GM23338 (cell line): ENCODE measurements around the gene MAPK6. TPM values are rescaled to one million over a fixed set of nuclear protein-coding genes. Genes with fewer than 3 reads are reported as not detected.

Source experiments
- ATAC-seq: fragments of 200-7000 bp; cut with Tn5 transposase; 3 replicates; pipeline ENCODE4 v1.9.1; 2020
- DNase-seq: peaks from one replicate; pipeline ENCODE4 v3.0.0-alpha.2; 2015; ENCODE audit warnings: low spot score
- H2AFZ ChIP-seq: fragments of 200-600 bp; sonication (generic); 2 replicates; pipeline ENCODE4 v1.8.0; 2016; ENCODE audit warnings: antibody characterized with exemption, mild to moderate bottlenecking, moderate library complexity
- H3F3A ChIP-seq: fragments of 200-600 bp; sonication (generic); replicated peaks from 2 replicates; pipeline ENCODE4 v1.8.0; 2017; ENCODE audit warnings: antibody characterized with exemption, mixed run types, low read depth
- H3K27ac ChIP-seq: fragments of 200-600 bp; sonication (generic); 2 replicates; pipeline ENCODE4 v1.6.1; 2016; ENCODE audit warnings: low read depth
- H3K27me3 ChIP-seq: fragments of 200-600 bp; sonication (generic); 2 replicates; pipeline ENCODE4 v1.8.0; 2016; ENCODE audit warnings: mild to moderate bottlenecking, mixed run types, moderate library complexity; ENCODE audit not compliant: insufficient read depth
- H3K36me3 ChIP-seq: fragments of 200-600 bp; sonication (generic); 2 replicates; pipeline ENCODE4 v1.8.0; 2016; ENCODE audit warnings: mild to moderate bottlenecking; ENCODE audit not compliant: insufficient read depth
- H3K4me1 ChIP-seq: fragments of 200-600 bp; sonication (generic); 2 replicates; pipeline ENCODE4 v1.8.0; 2016; ENCODE audit warnings: mild to moderate bottlenecking, moderate library complexity; ENCODE audit not compliant: insufficient read depth
- H3K4me2 ChIP-seq: fragments of 200-600 bp; sonication (generic); 2 replicates; pipeline ENCODE4 v1.7.1; 2017; ENCODE audit warnings: mixed run types
- H3K4me3 ChIP-seq: fragments of 200-600 bp; sonication (generic); 2 replicates; pipeline ENCODE4 v1.6.1; 2016; ENCODE audit warnings: mixed run types
- H3K79me2 ChIP-seq: fragments of 200-600 bp; sonication (generic); replicated peaks from 2 replicates; pipeline ENCODE4 v1.8.0; 2017; ENCODE audit warnings: mild to moderate bottlenecking; ENCODE audit not compliant: insufficient read depth
- H3K9me2 ChIP-seq: fragments of 200-600 bp; sonication (generic); 2 replicates; pipeline ENCODE4 v1.8.0; 2017; ENCODE audit not compliant: insufficient read depth
- H4K20me1 ChIP-seq: fragments of 200-600 bp; sonication (generic); replicated peaks from 2 replicates; pipeline ENCODE4 v1.8.0; 2017; ENCODE audit warnings: mild to moderate bottlenecking; ENCODE audit not compliant: insufficient read depth
- H3K27ac Mint-ChIP-seq: 2 replicates; pipeline ENCODE4 v1.8.0; 2020; ENCODE audit warnings: inconsistent platforms, mild to moderate bottlenecking, moderate library complexity, mixed read lengths
- H3K27me3 Mint-ChIP-seq: 3 replicates; pipeline ENCODE4 v1.8.0; 2022; ENCODE audit warnings: low read depth, mild to moderate bottlenecking, moderate library complexity, mixed read lengths, inconsistent platforms; ENCODE audit not compliant: insufficient read depth, poor library complexity
- H3K36me3 Mint-ChIP-seq: 3 replicates; pipeline ENCODE4 v1.8.0; 2021; ENCODE audit warnings: low read depth, mild to moderate bottlenecking, inconsistent platforms, moderate library complexity, mixed read lengths
- H3K4me1 Mint-ChIP-seq: 3 replicates; pipeline ENCODE4 v1.8.0; 2020; ENCODE audit warnings: mild to moderate bottlenecking, inconsistent platforms, mixed read lengths
- H3K4me3 Mint-ChIP-seq: 3 replicates; pipeline ENCODE4 v1.8.0; 2021; ENCODE audit warnings: moderate library complexity, mild to moderate bottlenecking, inconsistent platforms, mixed read lengths
- H3K9me3 Mint-ChIP-seq: 3 replicates; pipeline ENCODE4 v1.8.0; 2020; ENCODE audit warnings: moderate library complexity, mild to moderate bottlenecking, inconsistent platforms, mixed read lengths
- CREB1 ChIP-seq: fragments of 250-450 bp; sonication (Bioruptor Pico); IDR thresholded peaks from 2 replicates; pipeline ENCODE4 v1.5.0; 2020; ENCODE audit warnings: low read depth, mild to moderate bottlenecking, moderate library complexity
- EZH2 ChIP-seq: fragments of 200-600 bp; sonication (generic); IDR thresholded peaks from one replicate; pipeline ENCODE4 v1.8.0; 2017; ENCODE audit warnings: antibody characterized with exemption, mild to moderate bottlenecking, low read depth; ENCODE audit not compliant: unreplicated experiment
- EZH2phosphoT487 ChIP-seq: fragments of 200-600 bp; sonication (generic); IDR thresholded peaks from one replicate; pipeline ENCODE4 v1.8.1; 2018; ENCODE audit warnings: antibody characterized with exemption; ENCODE audit not compliant: unreplicated experiment
- JUNB ChIP-seq: IDR thresholded peaks from one replicate; pipeline ENCODE4 v1.6.1; 2016; ENCODE audit warnings: antibody characterized with exemption; ENCODE audit not compliant: unreplicated experiment
- NANOG ChIP-seq: IDR thresholded peaks from 2 replicates; pipeline ENCODE4 v1.6.1; 2016; ENCODE audit warnings: antibody characterized with exemption, borderline replicate concordance
- POLR2AphosphoS5 ChIP-seq: IDR thresholded peaks from 2 replicates; pipeline ENCODE4 v1.6.1; 2016; ENCODE audit warnings: antibody characterized with exemption, low read depth
- STAT1 ChIP-seq: IDR thresholded peaks from one replicate; pipeline ENCODE4 v1.6.1; 2016; ENCODE audit warnings: antibody characterized with exemption; ENCODE audit not compliant: unreplicated experiment
- ZNF114 ChIP-seq: fragments of 250-450 bp; sonication (Bioruptor Pico); IDR thresholded peaks from 2 replicates; pipeline ENCODE4 v1.5.0; 2020; ENCODE audit warnings: mild to moderate bottlenecking, moderate library complexity
- ZNF331 ChIP-seq: fragments of 250-450 bp; sonication (Bioruptor Pico); IDR thresholded peaks from 2 replicates; pipeline ENCODE4 v1.5.0; 2020; ENCODE audit warnings: low read depth, mild to moderate bottlenecking, moderate library complexity
- long read RNA-seq: library from polyadenylated mRNA; unstranded; transcript quantifications from one replicate; pipeline ENCODE4 v2.0.0, GENCODE V29; 2020; ENCODE audit not compliant: unreplicated experiment
- polyA plus RNA-seq: library from polyadenylated mRNA; unstranded; fragments of >200 nt; fragmentation: Nextera tagmentation; extraction: Ambion mirVana; gene quantifications from 2 replicates; pipeline ENCODE4 v1.2.1, GENCODE V29; 2016
- total RNA-seq: library from RNA; depleted of rRNA; stranded (reverse); fragments of >200 nt; shearing (Covaris generic); gene quantifications from 2 replicates; pipeline ENCODE4 v1.2.3, GENCODE V29; 2014; rRNA removed
- TF ChIP-seq, protein P1 (sequence below), 2 experiments: fragments of 200-600 bp in 1 of 2; sonication (generic) in 1 of 2; conservative IDR thresholded peaks; 2 replicates each; pipeline versions ENCODE4 v1.5.1 to v1.6.1; 2016 to 2017; ENCODE audit warnings: antibody characterized with exemption in 2 of 2, low read depth in 2 of 2, mild to moderate bottlenecking in 2 of 2, moderate library complexity in 1 of 2
- TF ChIP-seq, protein P2 (sequence below): fragments of 250-450 bp; sonication (Bioruptor Pico); IDR thresholded peaks from 2 replicates; pipeline ENCODE4 v1.5.0; 2020; ENCODE audit warnings: mild to moderate bottlenecking, moderate library complexity
- TF ChIP-seq, protein P3 (sequence below): IDR thresholded peaks from 2 replicates; pipeline ENCODE4 v1.6.1; 2016; ENCODE audit warnings: antibody characterized with exemption
- TF ChIP-seq, protein P4 (sequence below): IDR thresholded peaks from one replicate; pipeline ENCODE4 v1.6.1; 2018; ENCODE audit warnings: antibody characterized with exemption; ENCODE audit not compliant: unreplicated experiment

The MAPK6 gene
- total RNA-seq (92.3 and 94.9 TPM in 2 replicates), polyA plus RNA-seq (40.9 and 43.5 TPM in 2 replicates)
- long read RNA-seq, full-length matches to known transcripts, result 14 of 23 reads
- long read RNA-seq, partial matches to known transcripts, result 3 of 23 reads
- long read RNA-seq, other reads (novel, unspliced or antisense), result 6 of 23 reads

DNA sequence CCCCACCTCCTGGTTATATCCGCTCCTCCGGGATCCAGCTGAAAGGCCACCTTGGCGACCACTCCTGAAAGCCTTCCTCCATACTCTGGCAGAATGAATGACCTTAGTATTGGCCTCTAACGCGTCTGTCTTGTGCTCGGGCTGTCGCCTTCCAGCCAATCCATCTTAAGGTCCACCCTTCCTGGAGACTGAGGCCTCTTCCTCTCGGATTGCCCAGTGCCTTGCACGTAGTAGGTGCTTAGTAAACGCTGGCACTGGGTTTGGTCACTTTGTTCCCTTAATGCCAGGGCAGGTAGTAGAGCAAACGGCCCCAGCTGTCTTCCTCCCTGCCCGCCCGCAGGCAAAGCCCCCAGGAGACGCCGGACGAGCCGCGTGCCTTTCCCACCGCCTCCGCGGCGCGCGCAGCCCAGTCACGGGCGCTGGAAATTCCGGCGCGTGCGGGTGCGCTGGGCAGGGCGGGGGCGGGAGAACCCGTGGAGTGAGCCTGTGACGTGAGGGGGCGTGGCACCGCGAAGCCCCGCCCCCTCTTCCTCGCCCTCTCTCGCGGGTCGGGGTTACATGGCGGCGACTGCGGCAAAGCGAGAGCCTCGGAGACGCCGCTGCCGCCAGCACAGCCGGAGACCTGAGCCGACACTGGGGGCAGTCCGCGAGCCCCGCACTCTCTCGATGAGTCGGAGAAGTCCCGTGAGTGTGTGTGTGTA, at the start of gene MAPK6:
Gene MAPK6 (plus strand): TSS at position 527 of the 701 bp plus-strand sequence. CDS start 27,242 bp downstream, outside the sequence.
- DNase-seq (peak; percentile 89), ATAC-seq (peak; percentile 72)
- H3K4me3 ChIP-seq, result peak within 1 kb of the TSS; percentile 77
- H4K20me1 ChIP-seq, result peaks cover 9% of the 10 kb centered on the region
- Mint-ChIP-seq H3K4me3 (peak within 1 kb of the TSS; percentile 92), H3K27me3 (peaks cover 27% of the 10 kb centered on the region), H3K27ac (peak within 1 kb of the TSS; percentile 99), H3K36me3 (peaks cover 3% of the 10 kb centered on the region; the same call in 2 of the 3 replicates), H3K9me3 (peaks cover 6% of the 10 kb centered on the region; the same call in 2 of the 3 replicates), H3K4me1 (peaks cover 38% of the 10 kb centered on the region)
- peaks cover 27% of the 10 kb centered on the region for H3K4me1 ChIP-seq
- H3K9me2 ChIP-seq, result no peaks in the 10 kb centered on the region
- H3K36me3 ChIP-seq, result no peaks in the 10 kb centered on the region
- TF ChIP-seq STAT1 (no peak), EZH2phosphoT487 (no peak), ZNF331 (CRISPR knock-in tag) (no peak), CREB1 (peak; percentile 89), POLR2AphosphoS5 (peak; percentile 87), NANOG (no peak), EZH2 (no peak), ZNF114 (CRISPR knock-in tag) (no peak), JUNB (no peak)
- TF ChIP-seq, protein P1, sequence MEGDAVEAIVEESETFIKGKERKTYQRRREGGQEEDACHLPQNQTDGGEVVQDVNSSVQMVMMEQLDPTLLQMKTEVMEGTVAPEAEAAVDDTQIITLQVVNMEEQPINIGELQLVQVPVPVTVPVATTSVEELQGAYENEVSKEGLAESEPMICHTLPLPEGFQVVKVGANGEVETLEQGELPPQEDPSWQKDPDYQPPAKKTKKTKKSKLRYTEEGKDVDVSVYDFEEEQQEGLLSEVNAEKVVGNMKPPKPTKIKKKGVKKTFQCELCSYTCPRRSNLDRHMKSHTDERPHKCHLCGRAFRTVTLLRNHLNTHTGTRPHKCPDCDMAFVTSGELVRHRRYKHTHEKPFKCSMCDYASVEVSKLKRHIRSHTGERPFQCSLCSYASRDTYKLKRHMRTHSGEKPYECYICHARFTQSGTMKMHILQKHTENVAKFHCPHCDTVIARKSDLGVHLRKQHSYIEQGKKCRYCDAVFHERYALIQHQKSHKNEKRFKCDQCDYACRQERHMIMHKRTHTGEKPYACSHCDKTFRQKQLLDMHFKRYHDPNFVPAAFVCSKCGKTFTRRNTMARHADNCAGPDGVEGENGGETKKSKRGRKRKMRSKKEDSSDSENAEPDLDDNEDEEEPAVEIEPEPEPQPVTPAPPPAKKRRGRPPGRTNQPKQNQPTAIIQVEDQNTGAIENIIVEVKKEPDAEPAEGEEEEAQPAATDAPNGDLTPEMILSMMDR (conservative IDR thresholded peaks at IDR 0.05; ENCODE audit: low read depth in 2 of 2), result no peak
- TF ChIP-seq, protein P2, sequence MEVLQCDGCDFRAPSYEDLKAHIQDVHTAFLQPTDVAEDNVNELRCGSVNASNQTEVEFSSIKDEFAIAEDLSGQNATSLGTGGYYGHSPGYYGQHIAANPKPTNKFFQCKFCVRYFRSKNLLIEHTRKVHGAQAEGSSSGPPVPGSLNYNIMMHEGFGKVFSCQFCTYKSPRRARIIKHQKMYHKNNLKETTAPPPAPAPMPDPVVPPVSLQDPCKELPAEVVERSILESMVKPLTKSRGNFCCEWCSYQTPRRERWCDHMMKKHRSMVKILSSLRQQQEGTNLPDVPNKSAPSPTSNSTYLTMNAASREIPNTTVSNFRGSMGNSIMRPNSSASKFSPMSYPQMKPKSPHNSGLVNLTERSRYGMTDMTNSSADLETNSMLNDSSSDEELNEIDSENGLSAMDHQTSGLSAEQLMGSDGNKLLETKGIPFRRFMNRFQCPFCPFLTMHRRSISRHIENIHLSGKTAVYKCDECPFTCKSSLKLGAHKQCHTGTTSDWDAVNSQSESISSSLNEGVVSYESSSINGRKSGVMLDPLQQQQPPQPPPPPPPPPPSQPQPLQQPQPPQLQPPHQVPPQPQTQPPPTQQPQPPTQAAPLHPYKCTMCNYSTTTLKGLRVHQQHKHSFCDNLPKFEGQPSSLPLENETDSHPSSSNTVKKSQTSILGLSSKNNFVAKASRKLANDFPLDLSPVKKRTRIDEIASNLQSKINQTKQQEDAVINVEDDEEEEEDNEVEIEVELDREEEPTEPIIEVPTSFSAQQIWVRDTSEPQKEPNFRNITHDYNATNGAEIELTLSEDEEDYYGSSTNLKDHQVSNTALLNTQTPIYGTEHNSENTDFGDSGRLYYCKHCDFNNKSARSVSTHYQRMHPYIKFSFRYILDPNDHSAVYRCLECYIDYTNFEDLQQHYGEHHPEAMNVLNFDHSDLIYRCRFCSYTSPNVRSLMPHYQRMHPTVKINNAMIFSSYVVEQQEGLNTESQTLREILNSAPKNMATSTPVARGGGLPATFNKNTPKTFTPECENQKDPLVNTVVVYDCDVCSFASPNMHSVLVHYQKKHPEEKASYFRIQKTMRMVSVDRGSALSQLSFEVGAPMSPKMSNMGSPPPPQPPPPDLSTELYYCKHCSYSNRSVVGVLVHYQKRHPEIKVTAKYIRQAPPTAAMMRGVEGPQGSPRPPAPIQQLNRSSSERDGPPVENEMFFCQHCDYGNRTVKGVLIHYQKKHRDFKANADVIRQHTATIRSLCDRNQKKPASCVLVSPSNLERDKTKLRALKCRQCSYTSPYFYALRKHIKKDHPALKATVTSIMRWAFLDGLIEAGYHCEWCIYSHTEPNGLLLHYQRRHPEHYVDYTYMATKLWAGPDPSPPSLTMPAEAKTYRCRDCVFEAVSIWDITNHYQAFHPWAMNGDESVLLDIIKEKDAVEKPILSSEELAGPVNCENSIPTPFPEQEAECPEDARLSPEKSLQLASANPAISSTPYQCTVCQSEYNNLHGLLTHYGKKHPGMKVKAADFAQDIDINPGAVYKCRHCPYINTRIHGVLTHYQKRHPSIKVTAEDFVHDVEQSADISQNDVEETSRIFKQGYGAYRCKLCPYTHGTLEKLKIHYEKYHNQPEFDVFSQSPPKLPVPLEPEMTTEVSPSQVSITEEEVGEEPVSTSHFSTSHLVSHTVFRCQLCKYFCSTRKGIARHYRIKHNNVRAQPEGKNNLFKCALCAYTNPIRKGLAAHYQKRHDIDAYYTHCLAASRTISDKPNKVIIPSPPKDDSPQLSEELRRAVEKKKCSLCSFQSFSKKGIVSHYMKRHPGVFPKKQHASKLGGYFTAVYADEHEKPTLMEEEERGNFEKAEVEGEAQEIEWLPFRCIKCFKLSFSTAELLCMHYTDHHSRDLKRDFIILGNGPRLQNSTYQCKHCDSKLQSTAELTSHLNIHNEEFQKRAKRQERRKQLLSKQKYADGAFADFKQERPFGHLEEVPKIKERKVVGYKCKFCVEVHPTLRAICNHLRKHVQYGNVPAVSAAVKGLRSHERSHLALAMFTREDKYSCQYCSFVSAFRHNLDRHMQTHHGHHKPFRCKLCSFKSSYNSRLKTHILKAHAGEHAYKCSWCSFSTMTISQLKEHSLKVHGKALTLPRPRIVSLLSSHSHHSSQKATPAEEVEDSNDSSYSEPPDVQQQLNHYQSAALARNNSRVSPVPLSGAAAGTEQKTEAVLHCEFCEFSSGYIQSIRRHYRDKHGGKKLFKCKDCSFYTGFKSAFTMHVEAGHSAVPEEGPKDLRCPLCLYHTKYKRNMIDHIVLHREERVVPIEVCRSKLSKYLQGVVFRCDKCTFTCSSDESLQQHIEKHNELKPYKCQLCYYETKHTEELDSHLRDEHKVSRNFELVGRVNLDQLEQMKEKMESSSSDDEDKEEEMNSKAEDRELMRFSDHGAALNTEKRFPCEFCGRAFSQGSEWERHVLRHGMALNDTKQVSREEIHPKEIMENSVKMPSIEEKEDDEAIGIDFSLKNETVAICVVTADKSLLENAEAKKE, result no peak
- TF ChIP-seq, protein P3, sequence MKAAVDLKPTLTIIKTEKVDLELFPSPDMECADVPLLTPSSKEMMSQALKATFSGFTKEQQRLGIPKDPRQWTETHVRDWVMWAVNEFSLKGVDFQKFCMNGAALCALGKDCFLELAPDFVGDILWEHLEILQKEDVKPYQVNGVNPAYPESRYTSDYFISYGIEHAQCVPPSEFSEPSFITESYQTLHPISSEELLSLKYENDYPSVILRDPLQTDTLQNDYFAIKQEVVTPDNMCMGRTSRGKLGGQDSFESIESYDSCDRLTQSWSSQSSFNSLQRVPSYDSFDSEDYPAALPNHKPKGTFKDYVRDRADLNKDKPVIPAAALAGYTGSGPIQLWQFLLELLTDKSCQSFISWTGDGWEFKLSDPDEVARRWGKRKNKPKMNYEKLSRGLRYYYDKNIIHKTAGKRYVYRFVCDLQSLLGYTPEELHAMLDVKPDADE, result 0 out of 2 replicates have a peak, but pooled peaks have one; percentile 18
- TF ChIP-seq, protein P4, sequence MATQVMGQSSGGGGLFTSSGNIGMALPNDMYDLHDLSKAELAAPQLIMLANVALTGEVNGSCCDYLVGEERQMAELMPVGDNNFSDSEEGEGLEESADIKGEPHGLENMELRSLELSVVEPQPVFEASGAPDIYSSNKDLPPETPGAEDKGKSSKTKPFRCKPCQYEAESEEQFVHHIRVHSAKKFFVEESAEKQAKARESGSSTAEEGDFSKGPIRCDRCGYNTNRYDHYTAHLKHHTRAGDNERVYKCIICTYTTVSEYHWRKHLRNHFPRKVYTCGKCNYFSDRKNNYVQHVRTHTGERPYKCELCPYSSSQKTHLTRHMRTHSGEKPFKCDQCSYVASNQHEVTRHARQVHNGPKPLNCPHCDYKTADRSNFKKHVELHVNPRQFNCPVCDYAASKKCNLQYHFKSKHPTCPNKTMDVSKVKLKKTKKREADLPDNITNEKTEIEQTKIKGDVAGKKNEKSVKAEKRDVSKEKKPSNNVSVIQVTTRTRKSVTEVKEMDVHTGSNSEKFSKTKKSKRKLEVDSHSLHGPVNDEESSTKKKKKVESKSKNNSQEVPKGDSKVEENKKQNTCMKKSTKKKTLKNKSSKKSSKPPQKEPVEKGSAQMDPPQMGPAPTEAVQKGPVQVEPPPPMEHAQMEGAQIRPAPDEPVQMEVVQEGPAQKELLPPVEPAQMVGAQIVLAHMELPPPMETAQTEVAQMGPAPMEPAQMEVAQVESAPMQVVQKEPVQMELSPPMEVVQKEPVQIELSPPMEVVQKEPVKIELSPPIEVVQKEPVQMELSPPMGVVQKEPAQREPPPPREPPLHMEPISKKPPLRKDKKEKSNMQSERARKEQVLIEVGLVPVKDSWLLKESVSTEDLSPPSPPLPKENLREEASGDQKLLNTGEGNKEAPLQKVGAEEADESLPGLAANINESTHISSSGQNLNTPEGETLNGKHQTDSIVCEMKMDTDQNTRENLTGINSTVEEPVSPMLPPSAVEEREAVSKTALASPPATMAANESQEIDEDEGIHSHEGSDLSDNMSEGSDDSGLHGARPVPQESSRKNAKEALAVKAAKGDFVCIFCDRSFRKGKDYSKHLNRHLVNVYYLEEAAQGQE, result no peak
- H2AFZ ChIP-seq, result peak within 1 kb of the TSS; percentile 98
- peak within 1 kb of the TSS; percentile 90 for H3K27ac ChIP-seq
- no peaks in the 10 kb centered on the region for H3F3A ChIP-seq
- no peaks in the 10 kb centered on the region for H3K27me3 ChIP-seq
- peaks cover 42% of the 10 kb centered on the region for H3K79me2 ChIP-seq
- peak within 1 kb of the TSS; percentile 84 for H3K4me2 ChIP-seq
